GM21717 (cell line): ENCODE data around the gene CTNNA2.
"Not testable (repeated sequence)": the region's sequence is repeated elsewhere in the genome, so short reads cannot be mapped to it uniquely, and the experiment has no call there.

Experiments used
- ATAC-seq: cut with Tn5 transposase; IDR thresholded peaks from one replicate; pipeline ENCODE4 v1.9.1; 2021; ENCODE audit warnings: mild to moderate bottlenecking, moderate library complexity; ENCODE audit not compliant: unreplicated experiment

The CTNNA2 gene

DNA sequence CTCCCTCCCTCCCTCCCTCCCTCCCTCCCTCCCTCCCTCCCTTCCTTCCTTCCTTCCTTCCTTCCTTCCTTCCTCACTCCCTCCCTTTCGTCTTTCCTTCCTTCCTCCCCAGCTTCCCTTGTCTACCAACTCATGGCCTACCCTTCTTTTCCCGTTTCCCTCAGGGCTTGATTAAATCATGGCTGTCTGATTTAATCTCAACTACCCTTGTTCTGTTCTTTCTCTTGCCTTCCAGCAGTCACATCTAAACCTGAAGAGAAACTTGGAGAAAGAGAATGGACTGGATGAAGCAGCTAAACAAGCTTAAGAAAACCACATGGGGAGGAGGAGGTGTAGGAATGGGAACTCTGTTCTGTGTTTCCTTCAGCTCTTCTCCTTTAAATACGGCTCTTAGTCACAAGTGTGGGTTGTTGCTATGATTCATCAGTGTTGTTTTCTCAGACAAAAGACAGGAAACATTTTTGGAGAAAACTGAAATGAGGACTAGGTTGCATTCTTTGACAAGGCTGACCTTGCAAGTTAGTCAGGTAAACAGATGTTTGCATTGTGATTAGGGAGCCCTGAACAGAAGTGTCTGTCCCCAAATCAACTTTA is 613.8 kb downstream of the CTNNA2 start:
- ATAC-seq, result no peak

DNA sequence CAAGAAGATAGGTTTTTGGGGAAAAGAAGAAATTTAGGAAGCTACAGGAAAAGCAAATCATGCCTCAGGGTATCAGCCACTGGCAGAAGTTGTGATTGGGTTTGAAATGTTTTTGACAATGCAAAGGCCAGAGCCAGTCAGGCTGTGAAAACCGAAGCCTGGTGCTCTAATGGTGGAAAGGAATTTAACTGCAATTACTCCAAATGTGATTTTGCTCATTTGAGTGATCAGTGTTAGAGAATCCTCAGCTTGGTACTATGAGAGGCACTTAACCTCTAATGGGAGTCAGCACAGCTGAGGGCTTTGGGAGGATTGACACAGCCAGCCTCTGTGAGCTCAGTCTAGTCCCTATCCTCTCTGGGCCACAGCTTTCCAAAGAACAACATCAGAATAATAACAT is 615.2 kb downstream of the CTNNA2 start:
- ATAC-seq, result no peak

DNA sequence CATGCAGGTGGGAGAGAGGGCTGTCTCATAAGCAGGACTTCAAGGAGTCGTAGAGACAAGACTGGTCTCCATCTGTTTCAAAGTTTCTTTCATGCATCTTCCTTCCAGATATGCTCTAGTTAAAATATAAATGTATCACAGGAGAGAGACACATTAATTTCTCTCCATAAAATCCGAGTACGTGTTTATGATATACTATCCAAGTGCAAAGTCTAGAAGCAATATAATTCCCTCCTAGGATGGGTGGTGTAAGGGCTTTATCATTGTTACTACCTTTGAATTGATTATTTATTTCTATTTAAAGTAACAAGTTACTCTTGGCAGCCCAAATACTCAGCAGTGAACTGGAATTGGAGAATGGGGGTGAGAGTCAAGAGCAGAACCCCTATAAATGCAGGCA is 619.4 kb downstream of the CTNNA2 start:
- ATAC-seq, result no peak

DNA sequence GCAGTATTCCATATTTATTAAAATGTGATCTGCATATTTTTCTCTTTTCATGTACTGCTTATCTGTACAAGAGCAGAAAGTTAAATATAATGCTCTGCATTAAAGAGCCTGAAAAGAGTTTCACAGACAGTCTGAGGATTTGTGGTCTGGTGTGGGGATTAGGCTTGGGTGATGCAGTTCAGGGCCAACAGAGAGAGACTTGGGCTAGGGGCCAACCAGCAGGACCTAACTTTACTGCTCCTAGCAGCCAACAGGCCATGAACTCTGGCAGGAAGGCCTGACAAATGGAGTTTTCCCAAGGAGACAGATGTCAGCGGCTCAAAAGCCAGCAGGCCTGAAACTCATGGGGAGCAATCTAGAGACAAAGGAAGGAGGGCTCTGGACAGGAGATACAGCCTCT is 622.1 kb downstream of the CTNNA2 start:
- ATAC-seq, result no peak

DNA sequence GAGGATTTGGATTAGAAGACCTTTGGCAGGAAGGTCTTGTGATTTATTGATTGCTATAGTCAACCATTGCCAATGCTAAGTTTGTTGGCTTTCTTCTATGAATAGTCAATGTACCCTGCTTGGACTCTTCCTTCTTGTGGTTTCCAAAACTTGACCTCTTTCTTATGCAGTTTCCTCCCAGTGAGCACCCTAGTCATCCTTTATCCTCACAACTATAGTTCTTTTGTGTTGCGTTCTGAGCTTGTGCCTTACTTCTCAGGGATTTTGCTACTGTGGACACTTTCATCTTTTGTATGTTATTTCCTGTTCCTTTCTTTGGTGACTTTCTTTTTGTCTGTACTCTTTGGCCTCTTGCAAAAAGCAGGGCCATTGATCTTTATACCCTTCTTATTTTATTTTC is 623.5 kb downstream of the CTNNA2 start:
- ATAC-seq, result no peak

DNA sequence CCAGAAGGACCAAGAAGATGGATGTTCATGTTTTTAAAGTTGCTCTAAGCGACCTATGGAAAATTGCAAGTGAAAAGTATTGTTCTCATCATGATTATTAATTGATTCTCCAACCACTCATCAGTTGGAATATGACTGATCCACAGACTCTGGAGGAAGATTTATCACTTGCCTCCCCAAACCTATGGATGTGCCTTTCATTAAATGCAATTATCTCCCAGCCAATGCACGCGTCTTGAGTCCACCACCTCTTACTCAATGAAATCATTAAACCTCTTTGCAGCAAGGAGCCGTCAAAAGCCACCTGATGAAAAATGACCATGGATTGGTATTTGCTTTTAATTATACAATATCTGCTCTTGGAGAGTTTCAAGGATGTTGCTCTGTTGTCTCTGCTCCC is 626.1 kb downstream of the CTNNA2 start:
- no peak for ATAC-seq

DNA sequence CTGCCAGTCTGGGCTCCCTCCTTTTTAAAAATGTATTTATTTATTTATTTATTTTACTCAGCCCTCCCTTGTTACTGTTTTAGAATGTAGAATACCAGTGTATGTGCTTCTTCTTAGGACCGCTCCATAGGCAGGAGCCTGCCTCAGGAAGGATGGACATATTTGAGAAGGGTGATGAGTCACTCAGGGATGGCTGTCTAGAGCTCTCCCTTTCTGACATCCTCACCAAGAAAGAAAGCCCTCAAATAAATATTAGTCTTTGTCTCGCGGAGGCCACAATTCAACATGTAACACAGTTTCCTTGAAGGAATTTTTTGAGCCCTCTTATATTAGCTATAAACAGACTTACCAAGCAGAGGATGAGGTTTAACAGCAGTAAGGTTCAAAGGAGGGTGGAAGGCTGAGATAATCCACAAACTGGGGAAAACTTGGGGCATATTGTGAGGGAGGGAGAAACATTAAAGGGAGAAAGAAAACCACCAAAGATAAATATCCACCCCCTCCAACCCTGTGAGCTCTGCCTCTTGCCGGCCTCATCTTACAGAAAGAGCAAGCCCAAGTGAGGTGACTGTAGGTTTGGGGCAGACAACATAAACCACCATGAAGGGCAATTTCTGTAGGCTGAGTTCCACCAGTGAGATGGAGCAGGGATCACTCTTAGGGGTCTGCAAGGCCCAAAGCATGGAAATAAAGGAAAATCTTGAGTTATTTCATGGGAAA is 628.3 kb downstream of the CTNNA2 start:
- no peak for ATAC-seq

DNA sequence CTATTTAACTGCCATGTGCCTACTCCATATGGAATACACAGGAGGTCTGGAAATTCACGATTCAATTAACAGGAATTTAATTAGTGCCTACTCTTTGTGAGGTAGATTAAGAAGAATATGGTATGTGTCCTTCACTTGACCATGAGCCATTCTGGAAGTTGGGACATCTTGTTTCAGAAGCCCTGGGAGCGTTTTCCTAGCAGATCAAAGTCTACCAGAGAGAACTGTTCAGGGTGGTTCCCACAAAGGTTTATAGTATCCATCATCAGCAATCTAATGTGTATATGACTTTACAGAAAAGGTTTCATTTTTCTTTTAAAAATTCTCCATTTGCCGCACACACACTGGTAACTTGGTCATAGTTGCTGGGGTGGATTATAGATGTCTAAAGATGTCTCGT is 632.6 kb downstream of the CTNNA2 start:
- no peak for ATAC-seq

DNA sequence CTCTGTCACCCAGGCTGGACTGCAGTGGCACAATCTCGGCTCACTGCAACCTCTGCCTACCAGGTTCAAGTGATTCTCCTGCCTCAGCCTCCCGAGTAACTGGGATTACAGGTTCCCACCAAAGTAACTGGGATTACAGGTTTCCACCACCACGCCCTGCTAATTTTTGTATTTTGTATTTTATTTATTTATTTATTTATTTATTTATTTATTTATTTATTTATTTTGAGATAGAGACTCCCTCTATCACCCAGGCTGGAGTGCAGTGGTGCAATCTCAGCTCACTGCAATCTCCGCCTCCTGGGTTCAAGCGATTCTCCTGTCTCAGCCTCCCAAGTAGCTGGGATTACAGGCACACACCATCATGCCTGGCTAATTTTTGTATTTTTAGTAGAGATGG is 633.9 kb downstream of the CTNNA2 start:
- not testable (repeated sequence) for ATAC-seq

DNA sequence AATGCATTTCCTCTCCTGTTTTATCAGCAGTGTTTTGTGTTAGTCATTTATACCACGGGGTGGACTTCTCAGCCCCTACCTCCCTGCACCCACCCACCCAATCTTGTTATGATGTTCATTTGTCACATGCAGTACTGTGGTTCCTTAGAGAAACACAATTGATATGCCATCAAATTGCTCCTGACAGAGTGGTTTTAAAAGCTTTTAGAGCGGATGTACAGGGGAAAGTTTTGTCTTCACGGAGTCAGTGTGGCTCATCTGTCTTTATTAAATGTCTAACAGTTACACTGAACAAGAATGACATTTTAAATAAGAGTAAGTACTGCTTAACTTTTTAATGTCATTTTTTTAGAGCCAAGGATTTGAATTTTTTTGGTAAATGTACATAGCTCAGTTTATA is 634.8 kb downstream of the CTNNA2 start:
- ATAC-seq, result no peak

DNA sequence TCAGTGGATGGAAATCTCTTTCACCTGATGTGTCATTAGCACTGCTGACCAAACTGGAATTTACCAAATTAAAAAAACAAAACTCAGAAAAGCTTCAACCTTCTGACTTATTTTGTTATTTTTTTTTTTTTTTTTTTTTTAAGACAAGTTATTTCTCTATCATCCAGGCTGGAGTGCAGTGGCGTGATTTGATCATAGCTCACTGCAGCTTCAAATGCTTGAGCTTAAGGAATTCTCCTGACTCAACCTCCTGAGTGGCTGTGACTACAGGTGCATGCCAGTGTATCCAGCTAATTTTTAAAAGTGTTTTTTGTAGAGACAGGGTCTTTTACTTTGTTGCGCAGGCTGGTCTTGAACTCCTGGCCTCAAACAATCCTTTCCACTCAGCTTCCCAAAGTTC is 636.1 kb downstream of the CTNNA2 start:
- no peak for ATAC-seq

DNA sequence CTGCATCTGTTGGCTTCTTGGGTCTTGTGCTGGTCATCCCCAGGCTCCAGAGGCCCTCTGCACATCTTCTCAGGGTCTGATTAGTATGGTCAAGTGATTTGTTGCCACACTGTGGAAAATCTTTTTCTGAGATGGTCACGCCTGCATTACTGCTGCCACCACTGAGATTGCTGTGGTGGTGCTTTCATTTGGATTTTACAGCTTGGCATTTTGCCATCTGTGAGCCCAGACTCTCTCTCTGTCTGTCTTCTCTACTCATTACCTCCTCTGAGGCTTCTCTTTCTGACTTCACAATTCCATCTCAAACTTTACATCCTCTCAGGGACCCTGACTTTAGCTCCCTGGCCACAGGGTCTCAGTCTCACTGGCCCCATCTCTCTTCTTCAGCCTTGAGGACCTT is 637.1 kb downstream of the CTNNA2 start:
- ATAC-seq, result no peak

DNA sequence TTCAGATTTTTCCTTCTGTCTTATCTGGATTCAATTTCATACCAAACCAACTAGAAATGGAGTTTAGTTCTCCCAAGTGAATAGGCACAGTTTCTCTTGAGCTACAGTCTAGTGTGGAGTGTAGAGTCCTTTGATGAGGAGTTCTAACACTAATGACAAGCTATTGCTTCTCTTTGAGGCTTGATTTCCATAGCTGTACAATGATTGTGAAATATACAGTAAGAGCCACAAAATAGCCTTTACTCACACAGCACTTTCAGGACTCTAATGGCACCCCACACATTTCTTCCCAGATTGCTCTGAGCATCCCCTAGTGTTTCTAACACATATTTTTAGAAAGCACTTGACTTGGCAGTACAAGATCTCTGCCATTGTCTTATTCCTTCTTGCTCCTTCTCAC is 638.4 kb downstream of the CTNNA2 start:
- no peak for ATAC-seq

DNA sequence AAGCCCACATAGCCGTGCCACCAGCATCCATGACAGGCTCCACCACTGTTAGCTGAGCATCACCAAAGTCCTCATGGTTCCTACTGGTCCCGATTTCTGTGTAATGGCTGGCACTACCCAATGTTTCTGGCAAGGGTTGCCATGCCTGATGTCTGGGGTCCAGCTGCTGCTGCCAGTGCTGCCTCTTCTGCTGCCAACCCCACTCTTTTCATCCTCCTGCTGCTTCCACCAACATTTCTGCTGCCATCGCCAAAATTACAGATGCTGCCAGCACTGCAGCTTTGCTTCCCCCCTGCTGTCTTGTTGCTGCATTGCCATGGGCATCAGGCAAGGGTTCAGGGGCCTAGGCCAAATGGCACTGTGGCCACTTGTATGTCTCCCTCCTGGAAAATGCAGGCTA is 638.8 kb downstream of the CTNNA2 start:
- no peak for ATAC-seq

DNA sequence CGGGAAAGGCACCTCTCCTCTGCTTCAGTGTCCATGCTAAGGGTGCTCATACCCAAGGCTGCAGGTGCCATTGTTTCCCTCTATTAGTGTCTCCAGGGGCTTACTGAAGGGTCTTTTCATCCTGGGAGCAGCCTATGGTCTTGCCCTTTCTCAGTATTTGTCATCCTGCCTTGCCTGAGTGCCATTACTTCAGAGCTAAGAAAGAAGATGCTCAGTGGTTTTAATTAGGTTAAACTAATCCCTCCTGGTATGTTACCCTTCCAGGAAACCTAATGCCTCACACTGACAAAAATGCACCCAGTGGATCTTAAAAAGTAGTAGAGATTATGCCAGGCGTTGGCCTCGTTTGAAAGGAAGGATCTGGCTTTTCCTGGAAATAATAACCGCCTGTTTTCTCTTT is 640.3 kb downstream of the CTNNA2 start:
- ATAC-seq, result no peak

DNA sequence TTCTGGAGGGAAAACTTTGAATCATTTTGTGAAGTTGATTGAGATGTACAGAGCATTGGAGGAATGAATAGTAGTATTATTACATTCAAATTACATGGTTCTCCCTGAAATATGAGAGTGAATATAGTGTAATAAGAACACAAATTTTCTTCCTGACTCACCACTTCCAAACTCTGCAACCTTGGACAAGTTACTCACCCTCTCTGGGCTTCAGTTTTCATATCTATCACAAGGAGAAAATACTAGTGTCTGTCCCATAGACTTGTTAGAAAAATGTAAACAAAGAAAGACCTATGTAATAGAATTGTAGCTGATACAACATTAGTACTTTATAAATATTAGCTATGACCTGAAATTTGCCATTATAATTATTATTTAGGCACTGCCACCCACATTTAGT is 640.9 kb downstream of the CTNNA2 start:
- ATAC-seq, result no peak

DNA sequence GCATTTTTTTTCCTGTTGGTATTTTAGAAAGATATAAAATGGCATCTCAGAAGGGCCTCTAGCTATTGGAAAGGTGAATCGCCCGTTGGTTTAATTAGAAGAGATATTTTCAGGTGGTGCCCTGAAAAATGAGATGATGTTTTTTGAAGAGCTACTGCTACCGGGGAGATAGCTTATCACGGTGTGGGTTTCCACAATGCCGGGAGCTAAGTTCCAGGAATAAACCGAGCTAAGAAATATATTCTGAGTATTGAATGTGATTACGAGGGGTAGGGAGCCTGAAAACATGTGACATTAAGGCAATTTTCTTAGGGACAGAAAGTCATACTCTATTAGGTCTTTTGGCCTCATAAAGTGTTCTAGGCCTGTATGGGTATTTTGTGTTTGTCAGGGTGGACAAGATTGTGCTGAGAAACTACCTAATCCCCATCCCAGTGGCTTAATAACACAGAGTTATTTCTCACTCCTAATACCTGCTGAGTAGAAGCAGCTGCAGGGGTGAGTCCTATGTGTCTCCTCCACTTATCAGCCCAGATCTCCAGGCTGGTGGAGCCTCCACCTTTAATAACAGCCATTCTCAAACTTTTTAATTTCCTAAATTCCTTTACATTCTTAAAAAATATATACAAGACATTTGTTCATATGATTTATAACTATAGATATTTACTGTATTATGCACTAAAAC is 641.5 kb downstream of the CTNNA2 start:
- ATAC-seq, result no peak

DNA sequence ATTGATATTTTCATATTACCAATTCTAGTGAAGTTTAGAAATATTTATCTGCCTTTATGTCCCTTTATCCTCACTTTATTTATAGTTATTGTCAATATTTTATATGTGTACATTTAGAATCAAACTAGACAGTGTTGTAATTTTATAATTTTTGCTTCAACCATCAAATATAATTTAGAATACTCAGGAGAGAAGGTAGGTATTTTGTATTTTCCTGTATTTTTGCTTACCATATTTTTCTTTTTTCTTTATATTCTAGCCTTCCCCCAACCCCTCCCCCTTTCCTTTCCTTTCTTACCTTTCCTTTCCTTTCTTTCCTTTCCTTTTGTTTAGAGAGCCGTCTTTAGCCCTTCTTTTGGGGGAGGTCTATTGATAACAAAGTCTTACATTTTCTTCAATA is 651.5 kb downstream of the CTNNA2 start:
- ATAC-seq, result no peak

DNA sequence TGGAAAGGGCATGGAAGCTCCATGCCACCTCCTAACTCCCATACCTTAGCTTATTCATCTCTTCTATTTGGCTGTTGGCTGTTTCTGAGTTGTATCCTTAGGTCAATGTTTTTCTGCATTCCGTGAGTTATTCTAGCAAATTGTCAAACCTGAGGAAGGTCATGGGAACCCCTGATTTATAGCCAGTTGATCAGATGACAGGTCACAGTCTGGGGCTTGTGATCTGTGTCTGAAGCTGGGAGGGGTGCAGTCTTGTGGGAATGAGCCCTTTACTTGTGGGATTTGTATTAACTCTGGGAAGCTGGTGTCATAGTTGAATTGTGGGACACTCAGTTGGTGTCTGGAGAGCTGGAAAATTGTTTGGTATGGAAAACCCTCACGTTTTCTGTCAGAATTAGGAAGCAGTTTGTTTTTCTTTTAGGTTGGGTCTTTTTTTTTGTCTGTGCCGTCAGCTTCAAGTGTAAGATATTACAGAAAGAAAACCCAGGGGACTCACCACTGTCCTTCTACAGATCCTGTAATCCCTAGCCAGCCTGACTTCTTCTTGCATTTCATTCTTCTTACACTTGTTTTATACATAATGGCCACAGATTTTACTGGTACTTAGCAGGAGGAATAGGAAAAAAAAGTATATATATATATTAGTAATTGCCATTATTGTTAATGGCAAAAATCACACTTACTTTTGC is 653.8 kb downstream of the CTNNA2 start:
- no peak for ATAC-seq

DNA sequence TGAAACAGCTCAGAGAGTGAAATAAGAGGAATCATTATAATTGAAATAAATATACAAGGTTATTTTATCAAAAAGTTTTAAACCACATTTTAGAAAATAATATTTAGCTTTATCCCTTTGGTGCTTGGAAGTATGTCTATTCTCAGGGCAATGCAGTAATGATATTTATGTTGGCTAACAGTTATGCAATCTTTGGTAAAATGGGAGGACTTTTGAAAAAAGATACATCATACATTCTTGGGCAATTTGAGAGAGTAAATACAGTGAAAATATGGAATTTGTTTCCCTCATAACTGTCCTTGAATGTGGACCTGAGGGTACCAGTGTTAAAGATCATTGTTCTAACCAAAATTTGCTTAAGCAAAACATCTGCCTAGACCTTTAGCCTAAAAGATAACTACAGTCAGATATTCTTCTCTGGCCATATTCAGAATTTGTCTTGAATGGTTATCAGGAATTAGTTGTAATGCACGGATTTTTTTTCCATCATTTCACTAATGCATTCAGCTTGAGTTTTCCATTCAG is 654.5 kb downstream of the CTNNA2 start:
- no peak for ATAC-seq

DNA sequence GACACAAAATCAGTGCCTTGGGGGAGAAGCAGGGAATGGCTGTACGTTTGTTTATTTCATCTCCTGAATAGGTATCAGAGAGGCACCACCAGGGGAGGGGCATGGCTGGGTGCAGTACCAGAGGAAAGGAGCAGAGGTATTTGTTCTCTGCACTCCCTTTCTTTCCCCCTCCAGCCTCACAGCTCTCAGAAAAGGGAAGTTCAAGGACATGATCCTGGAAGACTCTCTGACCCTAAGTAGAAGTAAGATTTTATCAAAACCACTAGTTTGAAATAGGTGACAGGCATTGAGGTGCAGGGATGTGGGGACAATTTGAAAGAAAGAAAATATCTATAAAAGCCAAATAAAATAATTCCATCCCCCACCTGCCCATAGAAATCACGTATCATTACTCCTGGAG is 655.2 kb downstream of the CTNNA2 start:
- ATAC-seq, result no peak

DNA sequence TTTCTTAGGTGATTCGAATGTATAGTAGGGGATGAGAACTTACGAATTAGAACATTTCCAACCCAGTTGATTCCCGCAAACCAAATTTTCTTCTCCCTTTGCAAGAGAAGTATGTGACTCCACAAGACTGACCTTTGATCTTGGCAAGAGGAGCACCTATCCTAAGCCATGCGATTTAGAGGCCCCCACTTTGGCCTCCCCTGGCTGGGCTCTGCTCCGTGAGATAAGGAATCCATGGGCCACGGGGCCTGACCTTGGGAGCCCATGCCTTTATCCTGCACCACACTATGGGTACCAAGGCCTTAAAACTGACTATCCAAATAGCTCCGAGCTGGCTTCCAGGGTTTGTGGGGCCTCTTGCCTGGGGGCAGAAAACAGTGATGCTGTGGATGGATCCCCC is 656.0 kb downstream of the CTNNA2 start:
- ATAC-seq, result no peak
